PC-3 (cell line): ENCODE measurements around the gene KRTAP9-3.

Source experiments
- EZH2 ChIP-seq: fragments of 300-600 bp; sonication (generic); IDR thresholded peaks from one replicate; pipeline ENCODE4 v1.6.1; 2017; ENCODE audit warnings: antibody characterized with exemption, mild to moderate bottlenecking, low read length; ENCODE audit not compliant: unreplicated experiment
- EZH2phosphoT487 ChIP-seq: fragments of 300-600 bp; sonication (generic); IDR thresholded peaks from 2 replicates; pipeline ENCODE4 v1.6.1; 2018; ENCODE audit warnings: mild to moderate bottlenecking, antibody characterized with exemption, low read length, borderline replicate concordance
- TF ChIP-seq, protein P1 (sequence below): fragments of 300-600 bp; sonication (generic); conservative IDR thresholded peaks from 2 replicates; pipeline ENCODE4 v1.5.1; 2017; ENCODE audit warnings: antibody characterized with exemption, low read depth, mild to moderate bottlenecking, low read length

DNA sequence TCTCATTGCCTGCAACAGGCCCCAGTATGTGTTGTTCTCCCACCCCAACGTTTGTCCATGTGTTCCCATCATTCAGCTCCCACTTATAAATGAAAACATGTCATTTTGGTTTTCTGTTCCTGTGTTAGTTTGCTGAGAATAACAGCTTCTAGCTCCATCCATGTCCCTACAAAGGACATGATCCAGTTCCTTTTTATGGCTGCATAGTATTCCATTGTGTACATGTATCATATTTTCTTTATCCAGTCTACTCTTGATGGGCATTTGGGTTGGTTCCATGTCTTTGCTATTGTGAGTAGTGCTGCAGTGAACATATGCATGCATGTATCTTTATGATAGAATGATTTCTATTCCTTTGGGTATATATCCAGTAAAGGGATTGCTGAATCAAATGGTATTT lies 16.6 kb upstream of the KRTAP9-3 start:
- TF ChIP-seq, protein P1, sequence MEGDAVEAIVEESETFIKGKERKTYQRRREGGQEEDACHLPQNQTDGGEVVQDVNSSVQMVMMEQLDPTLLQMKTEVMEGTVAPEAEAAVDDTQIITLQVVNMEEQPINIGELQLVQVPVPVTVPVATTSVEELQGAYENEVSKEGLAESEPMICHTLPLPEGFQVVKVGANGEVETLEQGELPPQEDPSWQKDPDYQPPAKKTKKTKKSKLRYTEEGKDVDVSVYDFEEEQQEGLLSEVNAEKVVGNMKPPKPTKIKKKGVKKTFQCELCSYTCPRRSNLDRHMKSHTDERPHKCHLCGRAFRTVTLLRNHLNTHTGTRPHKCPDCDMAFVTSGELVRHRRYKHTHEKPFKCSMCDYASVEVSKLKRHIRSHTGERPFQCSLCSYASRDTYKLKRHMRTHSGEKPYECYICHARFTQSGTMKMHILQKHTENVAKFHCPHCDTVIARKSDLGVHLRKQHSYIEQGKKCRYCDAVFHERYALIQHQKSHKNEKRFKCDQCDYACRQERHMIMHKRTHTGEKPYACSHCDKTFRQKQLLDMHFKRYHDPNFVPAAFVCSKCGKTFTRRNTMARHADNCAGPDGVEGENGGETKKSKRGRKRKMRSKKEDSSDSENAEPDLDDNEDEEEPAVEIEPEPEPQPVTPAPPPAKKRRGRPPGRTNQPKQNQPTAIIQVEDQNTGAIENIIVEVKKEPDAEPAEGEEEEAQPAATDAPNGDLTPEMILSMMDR = no peak
- TF ChIP-seq EZH2 (no peak), EZH2phosphoT487 (no peak)
